Lower leg skin (tissue), 3 donors: ENCODE results near the gene CYTH1.

Experiments
- POLR2A ChIP-seq, 2 donors: fragments of 450-650 bp; IDR thresholded peaks; one replicate each; pipeline ENCODE4 v1.6.1; 2016 to 2017; ENCODE audit warnings: antibody characterized with exemption in 2 of 2, mild to moderate bottlenecking in 1 of 2, moderate library complexity in 1 of 2
- TF ChIP-seq, protein P1 (sequence below), 3 donors: fragments of 450-650 bp; IDR thresholded peaks; one replicate each; pipeline ENCODE4 v1.5.1; 2016; ENCODE audit warnings: antibody characterized with exemption in 3 of 3, mild to moderate bottlenecking in 3 of 3, moderate library complexity in 2 of 3

DNA sequence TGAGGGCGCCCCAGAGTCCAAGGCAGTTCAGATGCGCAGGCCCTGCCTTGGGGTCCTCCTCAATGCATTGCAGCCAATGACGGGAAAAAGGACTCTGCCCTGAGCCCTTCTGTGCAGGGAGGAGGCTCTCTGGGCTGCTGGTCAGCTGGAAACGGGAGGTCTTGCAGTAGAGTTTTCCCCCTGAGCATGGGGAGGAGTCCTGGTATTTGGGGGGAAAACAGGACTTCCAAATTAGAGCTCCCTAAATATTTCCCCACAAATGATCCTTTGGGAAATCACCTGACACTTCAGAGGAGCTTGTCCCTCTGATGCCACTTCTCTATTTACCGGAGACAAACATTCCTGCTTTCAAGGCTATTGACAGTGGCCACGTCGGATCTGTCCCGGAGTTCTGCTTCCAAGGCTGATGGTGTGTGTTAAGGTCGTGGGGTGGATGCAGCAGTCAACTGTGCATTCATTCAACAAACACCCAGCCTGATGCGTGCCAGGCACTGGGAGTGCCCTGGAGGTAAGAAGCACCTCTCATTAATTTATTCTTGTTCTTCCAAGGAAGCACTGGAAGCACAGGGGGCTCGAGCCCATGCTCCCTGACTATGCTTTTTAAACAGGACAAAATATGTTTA, 131.9 kb downstream of the CYTH1 start:
- TF ChIP-seq POLR2A (IDR thresholded peaks at IDR 0.05): no peak
- TF ChIP-seq, protein P1, sequence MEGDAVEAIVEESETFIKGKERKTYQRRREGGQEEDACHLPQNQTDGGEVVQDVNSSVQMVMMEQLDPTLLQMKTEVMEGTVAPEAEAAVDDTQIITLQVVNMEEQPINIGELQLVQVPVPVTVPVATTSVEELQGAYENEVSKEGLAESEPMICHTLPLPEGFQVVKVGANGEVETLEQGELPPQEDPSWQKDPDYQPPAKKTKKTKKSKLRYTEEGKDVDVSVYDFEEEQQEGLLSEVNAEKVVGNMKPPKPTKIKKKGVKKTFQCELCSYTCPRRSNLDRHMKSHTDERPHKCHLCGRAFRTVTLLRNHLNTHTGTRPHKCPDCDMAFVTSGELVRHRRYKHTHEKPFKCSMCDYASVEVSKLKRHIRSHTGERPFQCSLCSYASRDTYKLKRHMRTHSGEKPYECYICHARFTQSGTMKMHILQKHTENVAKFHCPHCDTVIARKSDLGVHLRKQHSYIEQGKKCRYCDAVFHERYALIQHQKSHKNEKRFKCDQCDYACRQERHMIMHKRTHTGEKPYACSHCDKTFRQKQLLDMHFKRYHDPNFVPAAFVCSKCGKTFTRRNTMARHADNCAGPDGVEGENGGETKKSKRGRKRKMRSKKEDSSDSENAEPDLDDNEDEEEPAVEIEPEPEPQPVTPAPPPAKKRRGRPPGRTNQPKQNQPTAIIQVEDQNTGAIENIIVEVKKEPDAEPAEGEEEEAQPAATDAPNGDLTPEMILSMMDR (IDR thresholded peaks at IDR 0.05): no peak
